ENCODE measurements around the gene ADCY4.
A peak's percentile ranks its signal among the peaks of the same experiment; 100 is the strongest.

The ADCY4 gene

GRCh38 chr14:24297190-24297964, 37.5 kb downstream of the ADCY4 start:
- DNase-seq (ENCODE audit: low spot score), result no peak

GRCh38 chr14:24296341-24297157, 38.3 kb downstream of the ADCY4 start:
- peak; percentile 72 for DNase-seq (ENCODE audit: low spot score)

- no peak for DNase-seq (ENCODE audit: low spot score)
These were observed 41.3 kb downstream of the ADCY4 start for GRCh38 chr14:24293525-24293924.

GRCh38 chr14:24292118-24292807, 42.6 kb downstream of the ADCY4 start:
- DNase-seq (ENCODE audit: low spot score), result no peak

GRCh38 chr14:24291446-24292117, 43.3 kb downstream of the ADCY4 start:
- DNase-seq (ENCODE audit: low spot score), result no peak

- no peak for DNase-seq (ENCODE audit: low spot score)
These were observed 44.1 kb downstream of the ADCY4 start for GRCh38 chr14:24290746-24291145.

- DNase-seq (ENCODE audit: low spot score), result no peak
These were observed 45.1 kb downstream of the ADCY4 start for GRCh38 chr14:24289649-24290280.

GRCh38 chr14:24286996-24287395, 47.9 kb downstream of the ADCY4 start:
- no peak for DNase-seq (ENCODE audit: low spot score)

GRCh38 chr14:24285351-24285750, 49.5 kb downstream of the ADCY4 start:
- no peak for DNase-seq (ENCODE audit: low spot score)

GRCh38 chr14:24284501-24285035, 50.3 kb downstream of the ADCY4 start:
- DNase-seq (ENCODE audit: low spot score), result no peak

GRCh38 chr14:24283796-24284460, 50.9 kb downstream of the ADCY4 start:
- no peak for DNase-seq (ENCODE audit: low spot score)

GRCh38 chr14:24282736-24283135, 52.1 kb downstream of the ADCY4 start:
- DNase-seq (ENCODE audit: low spot score), result no peak

- DNase-seq (ENCODE audit: low spot score), result no peak
These were observed 53.2 kb downstream of the ADCY4 start for GRCh38 chr14:24281636-24282035.

GRCh38 chr14:24280797-24281460, 53.9 kb downstream of the ADCY4 start:
- no peak for DNase-seq (ENCODE audit: low spot score)

- peak; percentile 56 for DNase-seq (ENCODE audit: low spot score)
These were observed 55.3 kb downstream of the ADCY4 start for GRCh38 chr14:24279301-24280186.

- DNase-seq (ENCODE audit: low spot score), result no peak
These were observed 56.4 kb downstream of the ADCY4 start for GRCh38 chr14:24278424-24278823.

- no peak for DNase-seq (ENCODE audit: low spot score)
These were observed 57.1 kb downstream of the ADCY4 start for GRCh38 chr14:24277606-24278321.

GRCh38 chr14:24277071-24277470, 57.8 kb downstream of the ADCY4 start:
- DNase-seq (ENCODE audit: low spot score), result no peak
